ENCODE results near the gene STYXL2.

Gene STYXL2

GRCh38 chr1:167132301-167133010 lies 38.6 kb downstream of the STYXL2 start:
- Histone ChIP-seq H3K4me3 (ENCODE audit: low read depth, low read length) (no peak overlapping the region), H3K4me1 (ENCODE audit: control insufficient read depth, insufficient read depth, low read length) (no peaks in the 10 kb centered on the region), H3K36me3 (ENCODE audit: control insufficient read depth in 2 of 2, insufficient read depth in 1 of 2, low read length in 2 of 2) (no peaks in the 10 kb centered on the region), H3K9me3 (ENCODE audit: control insufficient read depth, insufficient read depth, low read depth, low read length) (no peaks in the 10 kb centered on the region), H3K27ac (ENCODE audit: extremely low read depth, low read depth, low read length) (no peak overlapping the region)
- ChIA-PET POLR2A (interaction anchor here (2.8 kb wide), 1 partner anchor 88 kb away, joined by 9 read pairs; the partner anchor contains the start of gene POU2F1), CTCF (interaction anchor here (0.7 to 2.5 kb wide), 2 partner anchors 9 to 59 kb away, joined by 3 to 10 read pairs; no protein-coding TSS in a partner anchor)
- TF ChIP-seq ZSCAN4 (tag by site-specific recombination; IDR thresholded peaks at IDR 0.05) (no peak), ZNF830 (tag by site-specific recombination; IDR thresholded peaks at IDR 0.05; ENCODE audit: low read depth) (no peak), ZXDB (tag by site-specific recombination; IDR thresholded peaks at IDR 0.05) (no peak), KLF8 (tag by site-specific recombination; IDR thresholded peaks at IDR 0.05) (no peak), ZFHX2 (tag by site-specific recombination; conservative IDR thresholded peaks at IDR 0.05) (no peak), PRDM2 (tag by site-specific recombination; IDR thresholded peaks at IDR 0.05; ENCODE audit: borderline replicate concordance) (no peak), ZNF785 (tag by site-specific recombination; IDR thresholded peaks at IDR 0.05) (no peak), ZNF223 (tag by site-specific recombination; IDR thresholded peaks at IDR 0.05) (no peak), SALL2 (tag by site-specific recombination; IDR thresholded peaks at IDR 0.05; ENCODE audit: borderline replicate concordance) (no peak), ZNF335 (tag by site-specific recombination; conservative IDR thresholded peaks at IDR 0.05) (no peak), ZNF677 (tag by site-specific recombination; IDR thresholded peaks at IDR 0.05) (no peak), ZNF621 (tag by site-specific recombination; IDR thresholded peaks at IDR 0.05) (no peak), ZNF184 (tag by site-specific recombination; IDR thresholded peaks at IDR 0.05) (no peak), ZNF239 (tag by site-specific recombination; IDR thresholded peaks at IDR 0.05) (no peak), ZBTB10 (tag by site-specific recombination; IDR thresholded peaks at IDR 0.05) (no peak), ZBTB6 (tag by site-specific recombination; IDR thresholded peaks at IDR 0.05) (no peak), ZNF776 (tag by site-specific recombination; IDR thresholded peaks at IDR 0.05; ENCODE audit: borderline replicate concordance) (no peak), ZNF311 (tag by site-specific recombination; IDR thresholded peaks at IDR 0.05; ENCODE audit: borderline replicate concordance) (no peak), ZNF341 (tag by site-specific recombination; IDR thresholded peaks at IDR 0.05; ENCODE audit: low read depth) (no peak), ZNF596 (tag by site-specific recombination; IDR thresholded peaks at IDR 0.05) (no peak)
